Left renal cortex interstitium (tissue), 4 donors: Measurements from ENCODE around the gene FXYD2. TPM values are rescaled to one million over a fixed set of nuclear protein-coding genes. Genes with fewer than 3 reads are reported as not detected.

Source experiments
- DNase-seq, 4 donors: peaks; one replicate each; pipeline ENCODE4 v3.0.0-alpha.2; 2013; ENCODE audit warnings: low read depth in 4 of 4, low spot score in 2 of 4, missing footprints in 1 of 4
- polyA plus RNA-seq, 4 donors: library from polyadenylated mRNA; unstranded; fragments of 120-200 nt; gene quantifications; one replicate each; pipeline ENCODE4 v1.2.1, GENCODE V29; 2013; ENCODE audit not compliant: insufficient read length in 4 of 4

The FXYD2 gene
- polyA plus RNA-seq, 4 donors: 486 to 549 (median 495) TPM

DNA sequence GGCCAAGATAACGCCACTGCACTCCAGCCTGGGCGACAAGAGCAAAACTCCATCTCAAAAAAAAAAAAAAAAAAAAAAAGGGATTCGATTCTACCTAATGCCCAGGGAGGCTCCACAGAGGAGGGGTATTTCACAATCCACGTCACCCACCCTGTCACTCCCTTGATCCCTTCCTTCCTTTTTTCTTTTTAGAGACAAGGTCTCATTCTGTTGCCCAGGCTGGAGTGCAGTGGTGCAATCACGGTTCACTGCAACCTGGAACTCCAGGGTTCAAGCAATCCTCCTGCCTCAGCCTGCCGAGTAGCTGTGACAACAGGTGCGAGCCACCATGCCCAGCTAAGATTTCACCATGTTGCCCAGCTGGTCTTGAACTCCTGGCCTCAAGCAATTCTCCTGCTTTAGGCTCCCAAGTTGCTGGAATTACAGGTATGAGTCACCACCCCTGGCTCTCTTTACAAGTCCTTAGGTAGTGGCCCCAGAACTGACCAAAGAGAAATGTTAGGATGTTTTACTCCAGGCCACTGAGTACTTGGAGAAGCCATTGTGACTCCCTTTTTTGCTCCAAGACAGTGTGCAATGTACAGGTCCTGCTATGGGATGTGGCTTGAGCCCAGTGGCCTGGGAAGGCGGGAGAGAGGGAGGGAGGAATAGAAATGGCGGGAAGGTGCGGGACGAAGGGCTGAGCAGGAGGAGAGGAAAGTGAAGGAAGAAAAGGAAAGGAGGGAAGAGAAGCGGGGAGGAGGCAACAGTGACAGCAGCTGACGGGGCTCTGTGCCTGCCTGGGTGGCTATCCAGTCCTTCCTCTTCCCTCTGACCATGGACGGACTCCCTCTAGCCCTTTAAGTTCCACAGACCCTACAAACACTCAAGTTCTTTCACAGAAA lies 11.8 kb upstream of the FXYD2 start:
- DNase-seq: no peak

DNA sequence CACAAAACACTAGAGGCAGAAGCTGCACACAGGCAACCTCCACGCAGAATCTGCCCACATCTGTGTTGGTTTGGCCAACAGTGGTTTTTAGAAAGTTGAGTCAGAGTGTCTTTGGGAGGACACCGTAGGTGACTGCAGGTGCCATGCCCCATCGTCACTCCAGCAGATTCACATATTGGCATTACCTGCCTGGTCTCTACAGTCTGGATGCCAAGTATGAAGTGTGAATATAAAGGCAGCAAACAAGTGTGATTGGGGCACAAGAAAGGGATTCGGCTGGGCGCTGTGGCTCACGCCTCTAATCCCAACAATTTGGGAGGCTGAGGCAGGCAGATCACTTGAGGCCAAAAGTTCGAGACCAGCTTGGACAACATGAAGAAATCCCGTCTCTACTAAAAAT lies 11.0 kb upstream of the FXYD2 start:
- no peak for DNase-seq

DNA sequence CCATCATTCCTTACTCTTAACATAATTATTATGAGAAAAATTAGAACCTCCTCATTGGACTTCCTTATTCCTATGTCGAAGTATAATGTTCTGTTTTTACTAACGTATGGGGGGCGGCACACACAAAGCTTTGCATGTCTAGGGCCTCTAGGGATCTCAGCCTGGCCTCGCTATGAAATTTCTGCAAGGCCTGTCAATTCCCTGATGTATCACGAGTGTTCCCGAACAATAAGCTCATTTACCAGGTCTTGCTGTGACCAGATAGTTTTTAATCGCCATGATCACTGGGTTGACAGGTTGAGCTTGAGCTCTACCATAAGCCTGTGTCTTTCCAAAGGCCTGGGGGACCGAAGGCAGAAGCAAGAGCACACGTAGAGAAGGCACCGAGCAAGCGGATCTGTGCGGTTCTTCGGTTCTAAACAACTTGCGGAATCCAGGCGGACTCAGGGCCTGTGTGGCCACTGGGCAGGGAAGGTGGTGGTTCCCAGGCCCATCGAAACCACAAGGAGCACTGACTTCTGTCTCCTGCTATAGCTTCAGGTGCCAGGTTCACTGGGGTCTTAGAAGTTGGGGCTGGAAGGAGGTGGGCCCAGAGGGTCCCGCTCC lies 10.4 kb upstream of the FXYD2 start:
- DNase-seq: no peak

DNA sequence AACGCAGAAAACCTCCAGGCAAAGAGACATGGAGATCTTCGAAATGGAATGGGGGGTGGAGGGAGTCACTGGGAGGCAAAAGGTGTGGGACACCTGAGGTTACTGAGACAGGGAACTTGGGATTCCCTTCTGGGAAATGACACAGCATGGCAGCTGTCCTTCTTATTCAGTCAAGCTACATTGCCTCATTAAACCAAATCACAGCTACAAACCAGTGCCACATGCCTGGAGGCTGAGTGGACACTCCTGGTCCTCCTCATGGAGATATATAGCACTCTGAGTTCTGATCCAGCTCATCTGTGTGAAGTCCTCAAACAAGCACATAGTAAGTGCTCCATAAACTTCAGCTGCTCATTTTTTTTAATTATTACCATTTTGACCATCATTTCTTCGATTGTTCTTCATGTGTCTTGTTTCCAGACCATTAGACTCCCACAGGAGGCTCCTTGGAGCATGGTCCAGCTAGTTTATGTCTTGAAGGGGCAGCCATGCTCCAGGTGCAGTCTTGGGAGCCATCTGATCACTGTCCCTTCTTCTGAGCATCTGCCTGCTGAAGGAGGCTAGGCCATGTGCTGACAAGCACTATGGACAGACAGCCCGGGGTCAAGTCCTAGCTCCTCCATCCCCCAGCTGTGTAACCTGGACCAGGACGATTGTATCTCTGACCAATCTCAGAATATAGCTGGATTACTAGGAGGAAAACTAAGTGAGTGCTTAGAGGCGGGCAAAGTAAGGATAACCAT lies 9.7 kb upstream of the FXYD2 start:
- DNase-seq: no peak

DNA sequence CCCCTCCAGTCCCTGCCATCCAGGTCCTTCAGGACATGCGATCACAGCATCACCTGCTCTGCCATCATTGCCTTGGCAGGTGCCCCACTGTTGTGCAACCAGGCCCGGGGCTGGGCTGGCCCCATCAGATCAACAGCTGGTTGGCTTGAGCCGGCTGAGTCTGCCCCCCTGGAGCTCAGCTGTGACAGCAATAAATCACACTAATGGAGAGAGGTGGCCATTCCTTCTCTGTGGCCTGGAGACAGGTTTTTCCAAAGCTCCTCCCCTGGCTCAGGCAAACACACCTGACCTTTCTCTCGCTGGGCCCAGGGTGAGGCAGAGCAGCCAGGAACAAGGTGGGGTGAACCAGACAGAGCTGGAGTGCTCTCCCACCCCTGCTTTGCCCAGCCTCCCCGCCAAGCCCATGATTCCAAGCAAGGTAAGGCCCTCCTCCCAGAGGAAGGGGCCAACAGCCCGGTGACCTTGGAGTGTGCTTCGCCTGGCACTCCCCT lies 8.9 kb upstream of the FXYD2 start:
- peak in 1 of 4 donors; percentile 44 for DNase-seq

DNA sequence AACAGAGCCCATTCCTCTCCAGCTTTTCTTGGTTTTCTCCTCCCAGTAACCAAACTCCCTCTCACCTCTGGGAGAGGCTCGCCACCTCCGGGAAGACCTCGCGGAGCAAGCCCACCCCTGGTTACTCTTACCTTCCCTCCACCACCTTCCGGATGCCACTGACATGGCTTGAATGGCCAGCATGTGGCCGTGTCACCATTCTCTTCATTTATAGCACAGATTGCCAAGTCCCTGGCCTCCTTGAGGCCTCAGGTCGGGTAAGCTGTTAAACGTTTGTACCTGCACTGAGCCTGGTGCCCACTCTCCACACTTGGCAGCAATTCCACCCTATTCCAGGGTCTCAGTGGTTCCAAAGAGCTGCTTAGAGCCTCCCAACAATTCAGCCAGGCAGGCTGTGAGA lies 8.0 kb upstream of the FXYD2 start:
- DNase-seq: no peak

DNA sequence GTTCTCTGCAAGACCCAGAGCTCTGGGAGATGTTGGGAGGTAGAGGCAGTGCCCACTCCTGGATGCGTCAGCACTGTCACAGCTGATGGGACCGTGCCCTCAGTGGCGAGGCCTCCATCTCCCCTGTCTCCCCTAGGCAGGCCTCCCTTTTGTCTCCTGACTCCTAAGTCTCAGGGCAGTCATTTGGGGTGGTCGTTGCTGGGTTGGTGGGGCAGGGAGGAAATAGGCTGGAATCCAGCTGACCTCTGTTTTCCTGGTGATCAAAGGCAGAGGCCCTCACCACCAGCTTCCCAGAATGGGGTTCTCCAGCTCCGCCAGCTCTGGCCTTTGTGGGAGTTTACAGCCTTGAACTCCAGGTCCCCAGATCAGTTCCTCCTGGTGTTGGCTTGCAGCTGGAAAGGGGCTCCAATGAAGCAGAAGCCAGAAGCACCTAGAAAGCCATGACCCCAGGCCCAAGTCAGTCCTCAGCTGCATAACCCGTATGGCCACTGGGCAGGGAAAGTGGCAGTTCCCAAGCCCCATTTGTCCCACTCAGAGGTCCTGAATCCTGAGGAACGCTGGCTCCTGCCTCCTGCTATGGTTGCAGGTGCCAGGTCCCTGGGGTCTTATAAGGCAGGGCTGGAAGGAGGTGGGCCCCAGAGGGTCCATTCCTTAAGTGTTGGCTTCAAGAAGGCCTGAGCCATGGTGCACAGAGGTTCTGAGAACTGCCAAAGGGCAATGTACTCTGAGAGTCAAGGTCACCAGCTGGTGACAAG lies 7.3 kb upstream of the FXYD2 start:
- no peak for DNase-seq

DNA sequence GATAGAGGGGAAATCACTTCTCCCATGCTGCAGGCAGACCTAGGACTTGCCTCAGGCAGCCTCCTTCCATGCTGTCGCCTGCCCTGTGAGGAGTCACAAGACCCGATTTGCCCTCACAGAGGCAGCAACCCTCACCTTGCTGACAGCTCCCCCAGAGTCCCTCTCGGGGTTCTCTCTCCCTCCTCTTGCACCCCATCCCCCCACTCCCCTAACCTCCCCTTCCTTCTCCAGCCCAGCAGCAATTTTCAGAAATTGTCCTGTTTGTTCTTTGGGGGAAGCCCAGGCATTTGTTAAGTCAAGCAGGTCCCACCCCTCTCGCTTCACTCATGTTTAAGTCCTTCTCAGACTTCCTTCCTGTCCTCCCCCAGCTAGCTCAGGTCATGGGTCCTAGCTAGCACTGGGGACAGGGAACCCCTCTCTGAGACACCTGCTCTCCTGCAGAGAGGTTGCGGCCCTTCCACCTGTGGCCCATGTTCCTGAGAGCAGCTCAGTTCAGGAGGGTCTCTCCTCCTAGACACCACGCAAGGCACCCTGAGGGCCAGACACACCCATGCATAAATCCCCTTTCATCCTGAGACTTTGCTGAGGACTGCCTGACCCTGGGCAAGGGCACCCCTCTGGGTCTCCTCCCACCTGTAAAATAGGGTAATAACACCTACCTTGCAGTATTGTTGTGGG lies 6.3 kb upstream of the FXYD2 start:
- DNase-seq: no peak

DNA sequence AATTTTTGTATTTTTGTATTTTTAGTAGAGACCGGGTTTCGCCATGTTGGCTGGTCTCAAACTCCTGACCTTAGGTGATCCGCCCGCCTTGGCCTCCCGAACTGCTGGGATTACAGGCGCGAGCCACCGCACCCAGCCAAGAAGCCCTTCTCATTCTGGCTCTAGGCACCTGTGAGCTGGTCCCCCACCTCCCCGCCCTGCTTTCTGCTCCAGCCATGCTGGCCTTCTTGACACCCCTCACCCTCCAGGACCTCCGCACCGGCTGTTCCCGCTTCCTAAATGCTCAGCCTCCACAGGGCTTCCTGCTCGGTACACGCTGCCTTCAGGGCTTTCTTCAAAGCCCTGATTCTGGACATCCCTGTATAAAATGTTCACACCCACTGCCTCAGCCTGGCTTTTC lies 5.5 kb upstream of the FXYD2 start:
- no peak for DNase-seq

DNA sequence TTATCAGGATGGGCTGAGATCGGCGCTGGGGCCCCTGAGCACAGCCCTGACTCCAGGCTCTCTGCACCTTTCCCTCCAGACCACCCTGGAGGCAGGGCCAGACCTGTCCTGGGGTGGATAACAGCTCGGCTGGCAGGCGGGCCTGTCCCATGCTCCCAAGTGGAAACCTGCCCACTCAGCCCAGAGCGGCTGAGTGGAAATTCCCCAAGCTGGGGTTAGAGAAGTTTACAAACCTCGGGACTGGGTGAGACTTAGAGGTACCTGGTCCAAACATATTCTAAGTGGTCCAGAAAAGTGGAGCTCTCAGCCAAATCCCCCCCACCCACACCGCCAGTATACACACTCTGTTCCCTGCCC lies 4.8 kb upstream of the FXYD2 start:
- DNase-seq: no peak

DNA sequence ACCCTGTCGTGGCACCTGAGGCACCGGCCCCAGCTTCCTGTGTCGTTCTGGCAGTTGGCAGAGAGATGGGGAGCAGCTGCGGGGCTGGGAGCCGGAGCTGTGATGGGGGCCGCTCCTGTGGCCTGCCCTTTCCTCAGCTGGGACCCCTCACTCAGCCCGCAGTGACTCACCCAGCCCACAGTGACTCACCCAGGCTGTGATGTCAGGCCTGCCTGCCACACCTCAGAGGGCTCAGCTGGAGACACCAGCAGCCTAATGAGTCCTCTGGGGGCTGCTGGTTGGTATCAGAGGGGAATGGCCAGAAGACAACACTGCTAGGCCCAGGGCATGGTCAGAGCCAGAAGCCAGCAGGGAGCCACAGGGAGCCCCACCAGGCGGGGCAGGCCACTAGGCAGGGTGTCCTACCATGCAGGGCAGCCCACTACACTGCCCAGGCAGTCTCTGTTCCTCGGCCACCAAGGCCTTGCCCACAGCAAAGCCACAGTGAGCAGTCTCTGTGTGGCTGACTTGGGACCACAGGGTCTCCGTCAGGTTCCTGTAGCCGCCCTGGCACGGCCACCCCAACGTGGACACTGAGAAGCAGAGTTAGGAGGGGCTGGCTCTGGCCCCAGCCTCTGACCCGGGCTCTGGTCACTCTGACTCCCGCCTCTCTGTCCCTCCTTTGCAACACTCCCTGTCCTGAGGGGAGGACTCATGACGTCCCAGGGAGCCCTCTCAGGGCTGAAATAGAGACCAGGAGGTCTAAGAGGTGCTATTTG lies 4.2 kb upstream of the FXYD2 start:
- no peak for DNase-seq

DNA sequence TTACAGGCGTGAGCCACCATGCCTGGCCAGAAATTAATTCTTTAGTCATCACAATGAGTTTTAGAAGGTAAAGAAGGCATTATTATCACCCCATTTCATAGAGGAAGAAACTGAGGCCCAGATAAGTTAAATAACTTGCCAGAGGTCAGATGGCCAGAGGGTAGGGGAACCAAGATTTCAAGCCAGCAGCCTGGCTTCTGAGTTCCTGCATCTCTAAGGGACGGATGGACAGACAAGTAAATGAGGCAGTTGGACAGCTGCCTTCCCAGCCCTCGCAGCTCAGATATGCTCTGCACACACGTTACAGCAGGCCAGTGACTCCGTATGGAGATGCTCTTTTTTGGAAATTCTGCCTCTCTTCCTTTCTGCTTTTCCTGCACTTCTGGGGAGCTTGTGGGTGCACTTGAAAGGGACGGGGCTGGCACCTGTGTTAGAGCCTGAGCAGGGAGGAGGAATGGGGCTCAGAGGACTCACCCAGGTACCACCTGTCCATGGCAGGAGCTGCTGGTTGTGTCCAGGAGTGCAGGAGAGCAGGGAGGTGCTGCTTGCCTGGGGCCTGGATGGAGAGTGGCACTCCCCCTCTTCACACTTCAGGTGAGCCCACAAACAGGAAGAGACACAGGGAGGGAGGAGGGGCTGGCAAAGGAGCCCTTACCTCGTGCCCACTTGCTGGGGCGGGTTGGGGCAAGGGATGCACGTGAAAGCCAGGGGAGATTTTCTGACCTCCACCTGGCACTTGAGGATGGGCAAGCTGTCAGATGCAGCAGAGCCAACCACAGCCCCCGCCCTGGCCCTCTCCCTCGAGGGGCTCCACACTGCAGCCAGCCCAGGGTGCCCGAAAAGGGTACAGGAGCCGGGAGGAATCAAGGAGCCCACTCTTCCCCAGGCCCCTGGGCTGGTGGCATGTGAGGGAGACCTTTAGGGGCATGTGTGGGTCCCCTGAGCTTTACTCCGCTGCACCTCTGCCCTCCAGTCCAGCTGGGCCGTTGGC lies 3.3 kb upstream of the FXYD2 start:
- no peak for DNase-seq

DNA sequence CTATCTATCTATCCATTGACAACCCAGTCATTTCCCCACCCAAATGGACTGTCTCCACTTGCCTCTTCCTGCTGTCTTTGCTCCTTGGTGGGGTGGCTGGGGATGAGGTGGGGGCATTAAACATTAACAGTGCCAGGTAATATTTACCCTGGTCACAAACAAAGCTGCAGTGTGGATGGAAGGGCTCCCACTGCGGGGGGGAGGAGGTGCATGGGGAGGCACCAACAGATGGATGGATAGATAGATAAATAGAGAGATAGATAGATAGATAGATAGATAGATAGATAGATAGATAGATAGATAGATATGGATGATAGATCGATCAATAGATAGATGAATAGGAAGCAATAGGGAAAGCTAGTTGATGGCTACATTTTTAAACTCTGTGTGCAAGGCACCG lies 2.3 kb upstream of the FXYD2 start:
- DNase-seq: no peak

DNA sequence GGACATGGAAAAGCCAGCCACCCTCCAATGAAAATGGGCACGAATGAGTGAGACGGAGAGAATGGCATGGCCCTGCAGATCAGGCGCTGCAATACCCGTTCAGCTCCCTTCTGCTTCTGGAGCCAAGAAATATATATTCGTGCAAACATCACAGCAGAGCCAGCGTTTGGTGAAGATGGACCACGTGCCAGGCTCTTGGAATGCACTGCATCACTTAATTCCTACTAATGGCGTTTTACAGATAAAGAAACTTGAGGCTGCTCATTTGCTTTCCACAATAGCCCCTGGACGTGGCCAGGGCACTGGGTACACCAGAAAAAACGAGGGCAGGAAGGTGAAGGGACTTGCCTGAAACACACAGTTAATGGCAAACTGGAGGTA lies 1.6 kb upstream of the FXYD2 start:
- DNase-seq: no peak

DNA sequence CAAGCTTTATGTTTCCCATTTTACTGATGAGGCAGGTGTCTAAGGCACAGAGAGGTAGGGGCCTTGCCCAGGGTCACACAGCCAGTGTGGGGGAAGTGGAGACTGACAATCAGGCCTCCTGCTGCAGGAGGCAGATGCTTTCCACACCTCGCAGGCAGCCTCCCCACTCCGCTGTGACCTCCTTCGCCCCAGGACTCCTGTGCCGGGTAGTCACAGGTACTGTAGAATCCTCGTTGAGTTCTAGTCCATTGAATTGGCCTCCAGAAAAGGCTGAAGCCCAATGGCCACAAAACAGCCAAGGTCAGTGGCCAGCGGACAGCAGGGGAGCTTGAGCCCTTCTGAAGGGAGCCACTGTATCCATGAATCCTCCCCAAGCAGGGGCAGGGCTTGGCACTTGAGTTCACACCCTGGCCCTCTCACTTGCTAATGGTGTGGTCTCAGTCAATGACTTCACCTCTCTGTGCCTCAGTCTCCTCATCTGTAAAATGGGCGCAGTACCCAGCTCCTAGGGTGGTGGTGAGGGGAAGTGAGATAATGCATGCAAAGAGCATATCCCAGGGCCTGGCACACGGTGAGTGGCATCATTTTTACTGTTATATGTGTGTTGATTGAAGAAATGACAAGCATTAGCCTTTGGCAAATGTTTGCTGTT lies 1.1 kb upstream of the FXYD2 start:
- no peak for DNase-seq

DNA sequence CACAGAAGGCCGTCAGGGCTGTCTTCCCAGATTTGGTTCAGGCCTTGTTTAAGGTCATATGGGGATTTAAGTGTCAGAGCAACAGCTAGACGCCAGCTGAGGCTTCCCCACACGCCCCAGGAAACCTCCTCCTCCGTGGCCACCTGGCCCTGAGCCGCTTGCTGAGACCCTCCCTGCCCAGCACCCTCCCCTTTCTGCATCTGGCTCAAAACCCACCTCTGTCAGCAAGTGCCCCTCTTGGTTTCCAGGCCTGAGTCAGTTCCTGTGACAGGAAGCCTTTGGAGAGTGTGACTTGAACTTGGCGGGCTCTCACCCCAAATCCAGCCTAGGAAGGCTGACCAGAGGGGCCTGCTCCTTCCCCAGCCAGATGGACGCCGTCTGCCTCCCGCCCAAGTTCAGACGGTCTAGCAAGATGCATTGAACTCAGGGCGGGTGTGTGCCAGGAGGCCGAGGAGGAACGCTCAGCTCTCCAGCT lies 561 bp downstream of the FXYD2 start:
- DNase-seq: no peak

DNA sequence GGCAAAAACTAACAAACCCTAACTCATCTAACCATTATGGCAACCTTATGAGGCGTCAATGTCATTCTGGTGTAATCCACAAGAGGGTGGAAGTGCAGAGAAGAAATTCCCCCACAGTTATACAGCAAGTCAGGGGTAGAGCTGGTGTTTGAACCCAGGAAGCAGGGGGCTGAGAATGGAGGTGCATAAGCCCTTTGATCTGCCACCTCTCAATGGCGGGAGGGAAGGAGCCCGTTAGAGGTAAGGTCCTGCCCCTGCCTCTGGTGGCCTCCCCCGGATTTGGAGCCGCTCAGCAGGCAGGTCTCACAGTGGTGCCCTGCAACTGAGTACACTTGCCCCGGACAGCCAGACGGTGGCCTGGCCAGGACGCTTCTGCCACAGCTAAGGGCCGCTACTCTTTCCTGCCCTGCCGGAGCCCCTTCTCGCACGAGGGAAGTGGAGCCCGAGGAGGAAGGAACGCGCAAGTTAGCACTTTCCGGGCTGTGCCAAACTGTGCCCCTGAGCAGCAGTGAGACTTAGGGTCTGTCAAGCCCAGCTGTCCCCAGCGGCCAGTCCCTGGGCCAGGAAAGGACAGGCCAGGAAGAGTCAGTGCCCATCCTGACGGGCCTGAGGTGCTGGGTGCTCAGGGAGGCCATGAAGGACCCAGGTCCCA lies 1.1 kb downstream of the FXYD2 start:
- no peak for DNase-seq
